ENCODE results near the gene ZNF853.

DNA sequence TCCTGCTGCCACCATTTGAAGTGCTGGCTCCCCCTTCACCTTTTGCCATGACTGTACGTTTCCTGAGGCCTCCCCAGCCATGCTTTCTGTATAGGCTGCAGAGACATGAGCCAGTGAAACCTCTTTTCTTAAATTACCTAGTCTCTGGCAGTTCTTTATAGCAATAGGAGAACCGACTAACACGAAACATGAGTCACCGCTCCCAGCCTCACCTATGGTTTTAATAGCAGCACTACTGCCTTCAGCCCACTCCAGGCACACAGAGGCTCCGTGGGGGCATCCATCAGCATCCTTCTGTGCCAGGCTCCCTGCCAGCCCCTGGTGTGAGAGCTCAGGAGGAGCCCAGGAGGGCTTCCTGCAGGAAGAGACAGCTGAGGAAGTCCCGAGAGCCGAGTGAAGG lies 16.2 kb downstream of the ZNF853 start:
- TF ChIP-seq GATA3 (IDR thresholded peaks at IDR 0.05; ENCODE audit: low read depth, low read length) (no peak), GATA2 (IDR thresholded peaks at IDR 0.05; ENCODE audit: low read depth, low read length) (no peak)
